ENCODE results near the gene GALR1. TPM values are rescaled to one million over a fixed set of nuclear protein-coding genes. Genes with fewer than 3 reads are reported as not detected.

Gene GALR1
- total and polyA plus RNA-seq, 2 donors (not counting 3 experiments of a cell fraction or from before 2014, with no cell fraction given): not detected

DNA sequence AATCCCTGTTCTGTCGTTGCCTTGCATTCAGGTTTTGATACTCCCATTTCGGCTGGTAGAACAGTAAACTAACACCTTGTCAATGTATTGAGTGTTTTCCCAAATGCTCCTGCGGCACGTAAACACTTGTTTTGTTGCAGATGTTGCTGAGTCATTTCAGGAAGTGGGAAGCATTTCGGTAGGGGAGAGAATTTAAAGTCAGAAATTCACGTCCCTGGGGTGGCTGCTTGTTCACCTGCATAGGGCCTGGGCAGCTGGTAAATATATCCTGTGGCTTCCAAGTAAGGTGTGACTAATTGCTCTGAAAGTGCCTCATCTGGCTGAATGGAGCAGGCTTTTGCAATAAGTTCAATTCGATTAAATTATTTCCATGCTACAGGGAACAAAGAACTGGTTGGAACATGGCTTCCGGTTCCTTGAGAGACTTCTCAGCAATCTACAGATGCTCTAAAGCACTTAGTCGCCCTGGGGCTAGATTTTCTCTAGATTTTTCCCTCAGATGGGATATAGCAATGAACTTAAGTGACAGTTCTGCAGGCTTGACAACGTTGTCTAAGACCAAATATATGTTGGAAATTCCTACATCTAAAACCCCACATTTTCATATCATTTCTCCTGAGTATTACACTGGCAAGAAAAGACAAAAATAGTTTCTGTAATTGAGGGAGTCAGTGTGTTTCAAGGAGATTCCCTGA is 5.2 kb downstream of the GALR1 start:
- Histone ChIP-seq H4K20me1 (replicated peaks; ENCODE audit: control insufficient read depth, extremely low read depth, insufficient read depth, low read length) (no peaks in the 10 kb centered on the region), H3K9ac (replicated peaks; ENCODE audit: extremely low read depth, insufficient read depth, low read length) (no peak overlapping the region), H3K4me2 (ENCODE audit: insufficient read depth, low read length) (no peak overlapping the region), H3K4me3 (replicated peaks in 1 of 3; ENCODE audit: insufficient read depth in 1 of 3, low read depth in 1 of 3, low read length in 3 of 3) (no peak overlapping the region), H3K9me1 (replicated peaks; ENCODE audit: control insufficient read depth, extremely low read depth, insufficient read depth, low read length) (no peaks in the 10 kb centered on the region), H2AFZ (ENCODE audit: low read depth, low read length) (no peak overlapping the region), H3K9me3 (replicated peaks; ENCODE audit: control insufficient read depth, insufficient read depth, low read length) (no peaks in the 10 kb centered on the region), H3K4me1 (ENCODE audit: control insufficient read depth, extremely low read depth, insufficient read depth, low read length) (no peaks in the 10 kb centered on the region), H3K27ac (ENCODE audit: insufficient read depth, low read depth, low read length) (no peak overlapping the region), H3K79me2 (ENCODE audit: control insufficient read depth, insufficient read depth, low read length) (no peaks in the 10 kb centered on the region), H3K27me3 (ENCODE audit: control insufficient read depth in 2 of 2, insufficient read depth in 2 of 2, low read length in 2 of 2) (peaks cover 9 to 20% of the 10 kb centered on the region in 2 experiments), H3K36me3 (ENCODE audit: control insufficient read depth in 2 of 2, extremely low read depth in 1 of 2, insufficient read depth in 2 of 2, low read length in 2 of 2) (no peaks in the 10 kb centered on the region)
- POLR2A ChIA-PET: no interaction called here
- intact Hi-C loops (cut with micrococcal nuclease) (no loop called here), dilution Hi-C loops (cut with MboI; ENCODE audit: extremely low pct_ligation_motif_present, low sequenced_read_pairs) (no loop called here)
- BruUV-seq (replicated peaks): no TSS peak
- FAIRE-seq (no peak), DNase-seq (ENCODE audit: low read depth, low spot score) (no peak)
- no peak for TF ChIP-seq MAX (IDR thresholded peaks at IDR 0.05; ENCODE audit: insufficient read depth, insufficient read length)
- CTCF ChIA-PET: no interaction called here

DNA sequence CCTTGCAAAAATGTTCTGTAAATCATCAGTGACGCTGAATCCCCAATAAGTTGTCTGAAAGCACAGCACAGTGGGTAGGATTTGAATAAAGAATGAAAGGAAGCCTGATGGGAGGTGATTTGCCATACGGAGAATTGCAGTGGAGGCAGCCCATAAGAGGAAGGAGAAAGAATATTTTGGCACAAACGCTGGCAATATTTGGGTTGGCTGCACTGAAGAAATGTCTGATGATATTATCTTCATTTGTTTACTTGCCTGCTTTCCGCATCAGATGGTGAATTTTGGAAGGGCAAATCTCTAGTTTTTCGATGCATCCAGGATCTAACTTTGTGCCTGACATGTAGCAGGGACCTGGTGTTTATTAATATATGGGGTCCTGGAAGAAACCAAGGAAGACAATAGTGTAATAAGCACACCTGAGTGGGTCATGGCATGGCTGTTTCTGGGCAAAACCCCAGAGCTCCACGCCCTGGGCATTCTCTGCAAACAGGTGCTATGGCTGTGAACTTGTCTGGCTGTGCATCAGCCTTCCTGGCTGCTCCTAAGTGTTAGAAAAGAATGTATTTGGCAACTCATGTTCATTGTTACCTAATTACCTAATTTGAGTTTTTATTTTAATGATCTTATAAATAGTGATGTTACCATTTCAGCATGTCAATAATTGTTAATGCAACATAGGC is 5.9 kb downstream of the GALR1 start:
- no peak overlapping the region for H2AFZ ChIP-seq (ENCODE audit: low read depth, low read length)
- H3K27me3 ChIP-seq (ENCODE audit: control insufficient read depth in 2 of 2, insufficient read depth in 2 of 2, low read length in 2 of 2): peaks cover 3 to 16% of the 10 kb centered on the region in 2 experiments
- no peaks in the 10 kb centered on the region for H3K79me2 ChIP-seq (ENCODE audit: control insufficient read depth, insufficient read depth, low read length)
- H4K20me1 ChIP-seq (replicated peaks; ENCODE audit: control insufficient read depth, extremely low read depth, insufficient read depth, low read length): no peaks in the 10 kb centered on the region
- FAIRE-seq (no peak), DNase-seq (ENCODE audit: low read depth, low spot score) (no peak)
- CTCF ChIA-PET: no interaction called here
- no peak overlapping the region for H3K27ac ChIP-seq (ENCODE audit: insufficient read depth, low read depth, low read length)
- TF ChIP-seq JUN (IDR thresholded peaks at IDR 0.05; ENCODE audit: borderline replicate concordance, insufficient read depth, insufficient read length, low read depth): no peak
- TF ChIP-seq GATA2 (IDR thresholded peaks at IDR 0.05; ENCODE audit: insufficient read depth, insufficient read length, low read depth, low read length): no peak
- no peak for TF ChIP-seq MYC (IDR thresholded peaks at IDR 0.05; ENCODE audit: low read depth, low read length)
- TF ChIP-seq MAX (IDR thresholded peaks at IDR 0.05; ENCODE audit: insufficient read depth, insufficient read length): no peak
- TF ChIP-seq, protein P1, sequence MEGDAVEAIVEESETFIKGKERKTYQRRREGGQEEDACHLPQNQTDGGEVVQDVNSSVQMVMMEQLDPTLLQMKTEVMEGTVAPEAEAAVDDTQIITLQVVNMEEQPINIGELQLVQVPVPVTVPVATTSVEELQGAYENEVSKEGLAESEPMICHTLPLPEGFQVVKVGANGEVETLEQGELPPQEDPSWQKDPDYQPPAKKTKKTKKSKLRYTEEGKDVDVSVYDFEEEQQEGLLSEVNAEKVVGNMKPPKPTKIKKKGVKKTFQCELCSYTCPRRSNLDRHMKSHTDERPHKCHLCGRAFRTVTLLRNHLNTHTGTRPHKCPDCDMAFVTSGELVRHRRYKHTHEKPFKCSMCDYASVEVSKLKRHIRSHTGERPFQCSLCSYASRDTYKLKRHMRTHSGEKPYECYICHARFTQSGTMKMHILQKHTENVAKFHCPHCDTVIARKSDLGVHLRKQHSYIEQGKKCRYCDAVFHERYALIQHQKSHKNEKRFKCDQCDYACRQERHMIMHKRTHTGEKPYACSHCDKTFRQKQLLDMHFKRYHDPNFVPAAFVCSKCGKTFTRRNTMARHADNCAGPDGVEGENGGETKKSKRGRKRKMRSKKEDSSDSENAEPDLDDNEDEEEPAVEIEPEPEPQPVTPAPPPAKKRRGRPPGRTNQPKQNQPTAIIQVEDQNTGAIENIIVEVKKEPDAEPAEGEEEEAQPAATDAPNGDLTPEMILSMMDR (IDR thresholded peaks at IDR 0.05; ENCODE audit: extremely low read depth in 1 of 2, insufficient read depth in 1 of 2, low read depth in 1 of 2, low read length in 2 of 2): no peak
- intact Hi-C loops (cut with micrococcal nuclease): no loop called here
- no TSS peak for BruUV-seq (replicated peaks)
- H3K4me2 ChIP-seq (ENCODE audit: insufficient read depth, low read length): no peak overlapping the region
- no peak overlapping the region for H3K9ac ChIP-seq (replicated peaks; ENCODE audit: extremely low read depth, insufficient read depth, low read length)
- dilution Hi-C loops (cut with MboI; ENCODE audit: extremely low pct_ligation_motif_present, low sequenced_read_pairs): no loop called here
- H3K9me1 ChIP-seq (replicated peaks; ENCODE audit: control insufficient read depth, extremely low read depth, insufficient read depth, low read length): no peaks in the 10 kb centered on the region
- H3K4me1 ChIP-seq (ENCODE audit: control insufficient read depth, extremely low read depth, insufficient read depth, low read length): no peaks in the 10 kb centered on the region
- H3K9me3 ChIP-seq (replicated peaks; ENCODE audit: control insufficient read depth, insufficient read depth, low read length): no peaks in the 10 kb centered on the region
- no peak overlapping the region for H3K4me3 ChIP-seq (replicated peaks in 1 of 3; ENCODE audit: insufficient read depth in 1 of 3, low read depth in 1 of 3, low read length in 3 of 3)
- POLR2A ChIA-PET: no interaction called here
- no peaks in the 10 kb centered on the region for H3K36me3 ChIP-seq (ENCODE audit: control insufficient read depth in 2 of 2, extremely low read depth in 1 of 2, insufficient read depth in 2 of 2, low read length in 2 of 2)

All from endothelial cell of umbilical vein (primary cell).